Measurements from ENCODE around the gene DPP6. TPM values are rescaled to one million over a fixed set of nuclear protein-coding genes. Genes with fewer than 3 reads are reported as not detected.

The DPP6 gene
- total RNA-seq, 1 donor from 2014 or later, result 0.39 TPM

DNA sequence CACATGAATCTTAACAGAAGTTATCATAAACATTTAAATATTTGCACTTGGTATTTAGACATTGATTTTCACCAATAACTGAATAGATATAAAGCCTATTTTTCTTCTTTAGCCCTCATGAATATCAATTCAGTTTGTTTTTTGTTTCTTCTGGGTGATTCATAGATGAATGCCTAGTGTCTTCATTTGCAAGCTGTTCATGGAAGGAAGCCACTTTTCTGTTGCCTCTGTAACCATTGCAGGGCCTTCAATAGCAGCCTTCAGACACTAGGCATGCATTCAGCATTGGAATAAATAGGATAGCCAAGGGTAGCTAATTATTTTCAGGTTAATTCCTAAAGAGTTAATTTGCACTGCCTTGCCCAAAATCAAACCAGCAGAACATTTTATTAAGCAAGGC lies 375.3 kb downstream of the DPP6 start:
- no peaks in the 10 kb centered on the region for H3K79me2 ChIP-seq (ENCODE audit: low read depth)
- no peak overlapping the region for H3K27ac ChIP-seq
- Mint-ChIP-seq H3K9me3 (no peaks in the 10 kb centered on the region), H3K4me3 (no peak overlapping the region), H3K36me3 (no peaks in the 10 kb centered on the region), H3K4me1 (peaks cover 17% of the 10 kb centered on the region), H3K27me3 (ENCODE audit: insufficient read depth, low read depth) (no peaks in the 10 kb centered on the region), H3K27ac (no peak overlapping the region)
- no peak overlapping the region for H3K9ac ChIP-seq
- H3K4me3 ChIP-seq, result no peak overlapping the region
- TF ChIP-seq EZH2 (IDR thresholded peaks at IDR 0.05), result no peak
- TF ChIP-seq EZH2phosphoT487 (IDR thresholded peaks at IDR 0.05), result no peak
- TF ChIP-seq, protein P1, sequence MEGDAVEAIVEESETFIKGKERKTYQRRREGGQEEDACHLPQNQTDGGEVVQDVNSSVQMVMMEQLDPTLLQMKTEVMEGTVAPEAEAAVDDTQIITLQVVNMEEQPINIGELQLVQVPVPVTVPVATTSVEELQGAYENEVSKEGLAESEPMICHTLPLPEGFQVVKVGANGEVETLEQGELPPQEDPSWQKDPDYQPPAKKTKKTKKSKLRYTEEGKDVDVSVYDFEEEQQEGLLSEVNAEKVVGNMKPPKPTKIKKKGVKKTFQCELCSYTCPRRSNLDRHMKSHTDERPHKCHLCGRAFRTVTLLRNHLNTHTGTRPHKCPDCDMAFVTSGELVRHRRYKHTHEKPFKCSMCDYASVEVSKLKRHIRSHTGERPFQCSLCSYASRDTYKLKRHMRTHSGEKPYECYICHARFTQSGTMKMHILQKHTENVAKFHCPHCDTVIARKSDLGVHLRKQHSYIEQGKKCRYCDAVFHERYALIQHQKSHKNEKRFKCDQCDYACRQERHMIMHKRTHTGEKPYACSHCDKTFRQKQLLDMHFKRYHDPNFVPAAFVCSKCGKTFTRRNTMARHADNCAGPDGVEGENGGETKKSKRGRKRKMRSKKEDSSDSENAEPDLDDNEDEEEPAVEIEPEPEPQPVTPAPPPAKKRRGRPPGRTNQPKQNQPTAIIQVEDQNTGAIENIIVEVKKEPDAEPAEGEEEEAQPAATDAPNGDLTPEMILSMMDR (IDR thresholded peaks at IDR 0.05), result no peak
- H3K9me3 ChIP-seq (ENCODE audit: low read depth), result no peaks in the 10 kb centered on the region
- no peak for DNase-seq (ENCODE audit: low spot score)
- H4K20me1 ChIP-seq (ENCODE audit: low read depth), result no peaks in the 10 kb centered on the region
- H3K27me3 ChIP-seq, result no peaks in the 10 kb centered on the region
- no peaks in the 10 kb centered on the region for H3F3A ChIP-seq (ENCODE audit: low read depth)
- H3K4me2 ChIP-seq, result peak overlapping the region; percentile 5
- peaks cover 15% of the 10 kb centered on the region for H3K4me1 ChIP-seq
- no peaks in the 10 kb centered on the region for H3K36me3 ChIP-seq
- no peak overlapping the region for H2AFZ ChIP-seq (replicated peaks)

DNA sequence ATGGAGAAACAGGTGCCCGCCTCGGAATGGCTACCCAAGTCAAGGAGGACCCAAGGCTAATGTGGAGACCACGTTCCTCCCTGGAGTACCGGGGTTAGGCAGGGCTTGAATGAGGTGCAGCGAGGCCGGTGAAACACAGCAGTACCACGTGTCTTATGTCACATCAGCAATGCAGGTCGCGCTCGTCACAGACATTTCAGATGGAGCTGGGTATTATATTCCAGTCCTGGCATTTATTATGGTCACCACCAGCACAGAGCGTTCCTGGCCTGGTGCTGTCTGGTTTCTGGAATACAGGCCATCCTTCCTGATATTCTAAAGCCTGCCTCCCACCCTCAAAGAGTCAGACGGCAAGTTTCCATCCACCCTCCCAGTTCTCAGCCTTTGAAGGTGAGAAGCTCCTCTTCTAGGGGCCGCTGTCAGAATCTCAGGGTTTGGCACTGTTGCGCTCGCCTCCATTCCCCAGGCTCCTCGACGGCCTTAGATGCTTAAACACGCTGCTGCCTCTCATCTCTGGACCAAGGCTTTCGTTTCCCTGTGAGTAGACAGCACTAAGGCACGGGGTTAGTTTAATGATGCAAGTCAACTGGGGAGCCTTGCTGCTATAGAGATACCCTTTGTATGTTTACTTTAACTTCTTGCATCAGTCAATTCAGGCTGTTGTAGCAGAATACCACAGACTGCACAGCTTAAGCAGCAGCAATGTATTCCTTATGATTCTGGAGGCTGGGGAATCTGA lies 377.6 kb downstream of the DPP6 start:
- Mint-ChIP-seq H3K4me1 (peaks cover 5% of the 10 kb centered on the region), H3K27ac (peak overlapping the region; percentile 46), H3K27me3 (ENCODE audit: insufficient read depth, low read depth) (no peaks in the 10 kb centered on the region), H3K9me3 (no peaks in the 10 kb centered on the region), H3K4me3 (no peak overlapping the region), H3K36me3 (no peaks in the 10 kb centered on the region)
- H3K4me2 ChIP-seq, result no peak overlapping the region
- TF ChIP-seq EZH2phosphoT487 (IDR thresholded peaks at IDR 0.05) (no peak), EZH2 (IDR thresholded peaks at IDR 0.05) (no peak)
- TF ChIP-seq, protein P1 (IDR thresholded peaks at IDR 0.05), result no peak
- no peak for DNase-seq (ENCODE audit: low spot score)
- H3K4me3 ChIP-seq, result no peak overlapping the region
- no peaks in the 10 kb centered on the region for H3F3A ChIP-seq (ENCODE audit: low read depth)
- H3K9ac ChIP-seq, result no peak overlapping the region
- no peak overlapping the region for H3K27ac ChIP-seq
- H3K4me1 ChIP-seq, result peaks cover 15% of the 10 kb centered on the region
- H2AFZ ChIP-seq (replicated peaks), result no peak overlapping the region
- H3K27me3 ChIP-seq, result no peaks in the 10 kb centered on the region
- H3K79me2 ChIP-seq (ENCODE audit: low read depth), result no peaks in the 10 kb centered on the region
- H4K20me1 ChIP-seq (ENCODE audit: low read depth), result no peaks in the 10 kb centered on the region
- no peaks in the 10 kb centered on the region for H3K9me3 ChIP-seq (ENCODE audit: low read depth)
- H3K36me3 ChIP-seq, result no peaks in the 10 kb centered on the region

DNA sequence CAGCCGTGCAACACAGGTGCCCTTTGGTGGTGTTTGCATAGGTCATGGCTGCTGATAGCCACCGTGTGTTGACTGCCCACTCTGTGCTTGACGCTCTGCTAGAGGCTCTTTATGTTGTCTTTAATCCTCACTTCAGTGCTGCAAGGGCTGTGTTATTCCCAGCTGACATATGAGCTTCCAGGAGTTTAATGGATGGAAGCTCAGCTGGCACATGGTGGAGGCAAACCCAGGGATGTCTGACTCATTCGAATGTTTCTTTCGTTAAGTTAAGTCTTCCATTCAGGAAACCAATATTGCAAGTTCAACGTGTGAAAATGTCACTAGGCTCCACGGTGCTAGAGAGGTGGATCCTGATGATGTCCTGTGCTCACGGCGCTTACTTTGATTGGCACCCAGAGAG lies 378.4 kb downstream of the DPP6 start:
- H3K27ac ChIP-seq, result no peak overlapping the region
- H3K9me3 ChIP-seq (ENCODE audit: low read depth), result no peaks in the 10 kb centered on the region
- no peaks in the 10 kb centered on the region for H3K36me3 Mint-ChIP-seq
- no peaks in the 10 kb centered on the region for H3F3A ChIP-seq (ENCODE audit: low read depth)
- peaks cover 11% of the 10 kb centered on the region for H3K4me1 ChIP-seq
- H3K4me1 Mint-ChIP-seq, result no peaks in the 10 kb centered on the region
- TF ChIP-seq EZH2 (IDR thresholded peaks at IDR 0.05) (no peak), EZH2phosphoT487 (IDR thresholded peaks at IDR 0.05) (no peak)
- TF ChIP-seq, protein P1 (IDR thresholded peaks at IDR 0.05), result no peak
- no peaks in the 10 kb centered on the region for H3K27me3 ChIP-seq
- H4K20me1 ChIP-seq (ENCODE audit: low read depth), result no peaks in the 10 kb centered on the region
- no peak overlapping the region for H3K4me2 ChIP-seq
- no peak overlapping the region for H2AFZ ChIP-seq (replicated peaks)
- H3K79me2 ChIP-seq (ENCODE audit: low read depth), result no peaks in the 10 kb centered on the region
- no peak for DNase-seq (ENCODE audit: low spot score)
- no peak overlapping the region for H3K4me3 ChIP-seq
- H3K9ac ChIP-seq, result no peak overlapping the region
- no peak overlapping the region for H3K27ac Mint-ChIP-seq
- H3K36me3 ChIP-seq, result no peaks in the 10 kb centered on the region
- no peaks in the 10 kb centered on the region for H3K9me3 Mint-ChIP-seq
- no peak overlapping the region for H3K4me3 Mint-ChIP-seq
- H3K27me3 Mint-ChIP-seq (ENCODE audit: insufficient read depth, low read depth), result no peaks in the 10 kb centered on the region

All from neural progenitor cell (in vitro differentiated cells).